ENCODE measurements around the gene ABCC8.

Gene ABCC8

GRCh38 chr11:17515443-17516176, 39.0 kb upstream of the ABCC8 start:
- H3K36me3 ChIP-seq (ENCODE audit: control insufficient read depth, insufficient read depth, low read length): no peaks in the 10 kb centered on the region
- no CpG with 5 or more reads among the region's 5 CpGs for WGBS (ENCODE audit: insufficient coverage, insufficient read length)
- no peaks in the 10 kb centered on the region for H3K27me3 ChIP-seq (ENCODE audit: control insufficient read depth, insufficient read depth, low read length)
- DNase-seq (ENCODE audit: low read depth, low spot score): no peak
- no peak overlapping the region for H3K4me3 ChIP-seq (ENCODE audit: low read length)
- no peak overlapping the region for H3K27ac ChIP-seq (ENCODE audit: low read length)
- H3K9me3 ChIP-seq (ENCODE audit: control insufficient read depth, insufficient read depth, low read length): no peaks in the 10 kb centered on the region
- H3K4me1 ChIP-seq (ENCODE audit: control insufficient read depth, insufficient read depth, low read length): peaks cover 2% of the 10 kb centered on the region; the same call in 1 of the 2 replicates

- WGBS (ENCODE audit: insufficient coverage, insufficient read length): no CpG with 5 or more reads among the region's 4 CpGs
- no peaks in the 10 kb centered on the region for H3K9me3 ChIP-seq (ENCODE audit: control insufficient read depth, insufficient read depth, low read length)
- H3K4me1 ChIP-seq (ENCODE audit: control insufficient read depth, insufficient read depth, low read length): peaks cover 2% of the 10 kb centered on the region; the same call in 1 of the 2 replicates
- H3K27ac ChIP-seq (ENCODE audit: low read length): no peak overlapping the region
- H3K36me3 ChIP-seq (ENCODE audit: control insufficient read depth, insufficient read depth, low read length): no peaks in the 10 kb centered on the region
- no peak overlapping the region for H3K4me3 ChIP-seq (ENCODE audit: low read length)
- H3K27me3 ChIP-seq (ENCODE audit: control insufficient read depth, insufficient read depth, low read length): no peaks in the 10 kb centered on the region
- DNase-seq (ENCODE audit: low read depth, low spot score): no peak
These were observed 37.8 kb upstream of the ABCC8 start for GRCh38 chr11:17514476-17514875.

GRCh38 chr11:17513853-17514252, 37.2 kb upstream of the ABCC8 start:
- Histone ChIP-seq H3K27me3 (ENCODE audit: control insufficient read depth, insufficient read depth, low read length) (no peaks in the 10 kb centered on the region), H3K9me3 (ENCODE audit: control insufficient read depth, insufficient read depth, low read length) (no peaks in the 10 kb centered on the region), H3K36me3 (ENCODE audit: control insufficient read depth, insufficient read depth, low read length) (no peaks in the 10 kb centered on the region), H3K4me3 (ENCODE audit: low read length) (no peak overlapping the region), H3K27ac (ENCODE audit: low read length) (no peak overlapping the region), H3K4me1 (ENCODE audit: control insufficient read depth, insufficient read depth, low read length) (0 out of 2 replicates have a peak, but pooled peaks cover under 1% of the 10 kb centered on the region)
- no CpG with 5 or more reads among the region's 1 CpG for WGBS (ENCODE audit: insufficient coverage, insufficient read length)
- no peak for DNase-seq (ENCODE audit: low read depth, low spot score)

- H3K36me3 ChIP-seq (ENCODE audit: control insufficient read depth, insufficient read depth, low read length): no peaks in the 10 kb centered on the region
These were observed 35.5 kb upstream of the ABCC8 start for GRCh38 chr11:17512101-17512500.

GRCh38 chr11:17511571-17511970, 34.9 kb upstream of the ABCC8 start:
- H3K27ac ChIP-seq (ENCODE audit: low read length): no peak overlapping the region
- no peaks in the 10 kb centered on the region for H3K27me3 ChIP-seq (ENCODE audit: control insufficient read depth, insufficient read depth, low read length)
- H3K9me3 ChIP-seq (ENCODE audit: control insufficient read depth, insufficient read depth, low read length): no peaks in the 10 kb centered on the region
- DNase-seq (ENCODE audit: low read depth, low spot score): no peak
- no peaks in the 10 kb centered on the region for H3K4me1 ChIP-seq (ENCODE audit: control insufficient read depth, insufficient read depth, low read length)
- WGBS (ENCODE audit: insufficient coverage, insufficient read length): no CpG with 5 or more reads among the region's 3 CpGs
- H3K4me3 ChIP-seq (ENCODE audit: low read length): no peak overlapping the region
- H3K36me3 ChIP-seq (ENCODE audit: control insufficient read depth, insufficient read depth, low read length): no peaks in the 10 kb centered on the region

More at GRCh38 chr11:17512101-17512500, 35.5 kb upstream of the ABCC8 start:
- Histone ChIP-seq H3K9me3 (ENCODE audit: control insufficient read depth, insufficient read depth, low read length) (no peaks in the 10 kb centered on the region), H3K27me3 (ENCODE audit: control insufficient read depth, insufficient read depth, low read length) (no peaks in the 10 kb centered on the region), H3K27ac (ENCODE audit: low read length) (no peak overlapping the region), H3K4me3 (ENCODE audit: low read length) (no peak overlapping the region), H3K4me1 (ENCODE audit: control insufficient read depth, insufficient read depth, low read length) (no peaks in the 10 kb centered on the region)
- no CpG with 5 or more reads among the region's 2 CpGs for WGBS (ENCODE audit: insufficient coverage, insufficient read length)
- no peak for DNase-seq (ENCODE audit: low read depth, low spot score)

GRCh38 chr11:17510507-17511206, 34.0 kb upstream of the ABCC8 start:
- H3K9me3 ChIP-seq (ENCODE audit: control insufficient read depth, insufficient read depth, low read length): no peaks in the 10 kb centered on the region
- H3K4me1 ChIP-seq (ENCODE audit: control insufficient read depth, insufficient read depth, low read length): no peaks in the 10 kb centered on the region
- H3K27ac ChIP-seq (ENCODE audit: low read length): no peak overlapping the region
- DNase-seq (ENCODE audit: low read depth, low spot score): no peak
- H3K4me3 ChIP-seq (ENCODE audit: low read length): no peak overlapping the region
- H3K36me3 ChIP-seq (ENCODE audit: control insufficient read depth, insufficient read depth, low read length): no peaks in the 10 kb centered on the region
- WGBS (ENCODE audit: insufficient coverage, insufficient read length): no CpG with 5 or more reads among the region's 4 CpGs
- H3K27me3 ChIP-seq (ENCODE audit: control insufficient read depth, insufficient read depth, low read length): no peaks in the 10 kb centered on the region

- no peak overlapping the region for H3K27ac ChIP-seq (ENCODE audit: low read length)
- H3K36me3 ChIP-seq (ENCODE audit: control insufficient read depth, insufficient read depth, low read length): no peaks in the 10 kb centered on the region
- WGBS (ENCODE audit: insufficient coverage, insufficient read length): no CpG with 5 or more reads among the region's 3 CpGs
- DNase-seq (ENCODE audit: low read depth, low spot score): no peak
- no peak overlapping the region for H3K4me3 ChIP-seq (ENCODE audit: low read length)
- H3K9me3 ChIP-seq (ENCODE audit: control insufficient read depth, insufficient read depth, low read length): no peaks in the 10 kb centered on the region
- no peaks in the 10 kb centered on the region for H3K27me3 ChIP-seq (ENCODE audit: control insufficient read depth, insufficient read depth, low read length)
- H3K4me1 ChIP-seq (ENCODE audit: control insufficient read depth, insufficient read depth, low read length): no peaks in the 10 kb centered on the region
These were observed 32.1 kb upstream of the ABCC8 start for GRCh38 chr11:17508791-17509190.

- no peaks in the 10 kb centered on the region for H3K27me3 ChIP-seq (ENCODE audit: control insufficient read depth, insufficient read depth, low read length)
- H3K4me3 ChIP-seq (ENCODE audit: low read length): no peak overlapping the region
- no CpG with 5 or more reads among the region's 3 CpGs for WGBS (ENCODE audit: insufficient coverage, insufficient read length)
- DNase-seq (ENCODE audit: low read depth, low spot score): no peak
- no peaks in the 10 kb centered on the region for H3K36me3 ChIP-seq (ENCODE audit: control insufficient read depth, insufficient read depth, low read length)
- no peak overlapping the region for H3K27ac ChIP-seq (ENCODE audit: low read length)
- H3K4me1 ChIP-seq (ENCODE audit: control insufficient read depth, insufficient read depth, low read length): no peaks in the 10 kb centered on the region
- no peaks in the 10 kb centered on the region for H3K9me3 ChIP-seq (ENCODE audit: control insufficient read depth, insufficient read depth, low read length)
These were observed 31.7 kb upstream of the ABCC8 start for GRCh38 chr11:17508306-17508705.

GRCh38 chr11:17507773-17508172, 31.1 kb upstream of the ABCC8 start:
- Histone ChIP-seq H3K4me3 (ENCODE audit: low read length) (no peak overlapping the region), H3K4me1 (ENCODE audit: control insufficient read depth, insufficient read depth, low read length) (no peaks in the 10 kb centered on the region), H3K9me3 (ENCODE audit: control insufficient read depth, insufficient read depth, low read length) (no peaks in the 10 kb centered on the region), H3K27ac (ENCODE audit: low read length) (no peak overlapping the region), H3K27me3 (ENCODE audit: control insufficient read depth, insufficient read depth, low read length) (no peaks in the 10 kb centered on the region), H3K36me3 (ENCODE audit: control insufficient read depth, insufficient read depth, low read length) (no peaks in the 10 kb centered on the region)
- no CpG with 5 or more reads among the region's 2 CpGs for WGBS (ENCODE audit: insufficient coverage, insufficient read length)
- no peak for DNase-seq (ENCODE audit: low read depth, low spot score)

GRCh38 chr11:17506942-17507341, 30.3 kb upstream of the ABCC8 start:
- Histone ChIP-seq H3K9me3 (ENCODE audit: control insufficient read depth, insufficient read depth, low read length) (no peaks in the 10 kb centered on the region), H3K4me3 (ENCODE audit: low read length) (no peak overlapping the region), H3K27me3 (ENCODE audit: control insufficient read depth, insufficient read depth, low read length) (no peaks in the 10 kb centered on the region), H3K27ac (ENCODE audit: low read length) (no peak overlapping the region), H3K4me1 (ENCODE audit: control insufficient read depth, insufficient read depth, low read length) (no peaks in the 10 kb centered on the region), H3K36me3 (ENCODE audit: control insufficient read depth, insufficient read depth, low read length) (no peaks in the 10 kb centered on the region)
- no peak for DNase-seq (ENCODE audit: low read depth, low spot score)
- WGBS (ENCODE audit: insufficient coverage, insufficient read length): no CpG with 5 or more reads among the region's 3 CpGs
